Endodermal cell (in vitro differentiated cells): ENCODE measurements around the gene RRP8. TPM values are rescaled to one million over a fixed set of nuclear protein-coding genes. Genes with fewer than 3 reads are reported as not detected.
A peak's percentile ranks its signal among the peaks of the same experiment; 100 is the strongest.

ENCODE experiments used
- DNase-seq: peaks from one replicate; pipeline ENCODE4 v3.0.0-alpha.2; 2017
- H3K27ac ChIP-seq: 2 replicates; pipeline ENCODE4 v1.5.1; 2013; ENCODE audit warnings: mild to moderate bottlenecking, low read depth, low read length, moderate library complexity
- H3K27me3 ChIP-seq: 2 replicates; pipeline ENCODE4 v1.6.1; 2013; ENCODE audit warnings: mild to moderate bottlenecking, low read length, moderate library complexity; ENCODE audit not compliant: insufficient read depth, control insufficient read depth, poor library complexity, severe bottlenecking
- H3K36me3 ChIP-seq: 2 replicates; pipeline ENCODE4 v1.7.0; 2013; ENCODE audit warnings: mild to moderate bottlenecking, low read length, moderate library complexity; ENCODE audit not compliant: control insufficient read depth, insufficient read depth
- H3K4me1 ChIP-seq: one replicate; pipeline ENCODE4 v1.7.0; 2013; ENCODE audit warnings: low read length; ENCODE audit not compliant: control insufficient read depth, insufficient read depth
- H3K4me3 ChIP-seq: 2 replicates; pipeline ENCODE4 v1.5.1; 2013; ENCODE audit warnings: mild to moderate bottlenecking, low read length, moderate library complexity
- H3K9ac ChIP-seq: 2 replicates; pipeline ENCODE4 v1.6.1; 2013; ENCODE audit warnings: mild to moderate bottlenecking, low read length, moderate library complexity; ENCODE audit not compliant: poor library complexity, severe bottlenecking; ENCODE audit errors: extremely low read depth
- H3K9me3 ChIP-seq: 2 replicates; pipeline ENCODE4 v1.6.1; 2013; ENCODE audit warnings: mild to moderate bottlenecking, low read length, moderate library complexity; ENCODE audit not compliant: control insufficient read depth
- H3K27ac Mint-ChIP-seq: 2 replicates; pipeline ENCODE4 v1.8.0; 2020; ENCODE audit warnings: mixed read lengths
- H3K27me3 Mint-ChIP-seq: 2 replicates; pipeline ENCODE4 v1.8.0; 2021; ENCODE audit warnings: mild to moderate bottlenecking, mixed read lengths; ENCODE audit not compliant: insufficient read depth
- H3K36me3 Mint-ChIP-seq: 2 replicates; pipeline ENCODE4 v1.8.0; 2020; ENCODE audit warnings: low read depth, mixed read lengths
- H3K4me1 Mint-ChIP-seq: 2 replicates; pipeline ENCODE4 v1.8.0; 2020; ENCODE audit warnings: mixed read lengths
- H3K4me3 Mint-ChIP-seq: 2 replicates; pipeline ENCODE4 v1.8.0; 2020; ENCODE audit warnings: mild to moderate bottlenecking, moderate library complexity, mixed read lengths
- H3K9me3 Mint-ChIP-seq: 2 replicates; pipeline ENCODE4 v1.8.0; 2020; ENCODE audit warnings: mild to moderate bottlenecking, mixed read lengths
- WGBS, 2 experiments: methylation state at CpG; one replicate each; pipeline versions ENCODE4 v1.1.5 to v1.1.7; 2013; ENCODE audit warnings: missing lambda C conversion rate in 2 of 2, mixed read lengths in 1 of 2; ENCODE audit not compliant: insufficient coverage in 1 of 2, insufficient read length in 1 of 2; 5-methylcytosine and 5-hydroxymethylcytosine counted together
- total RNA-seq, 2 donors: library from RNA; stranded (reverse); fragmentation: NEBNext Ultra II Directional in 1 of 2; extraction: Animal tissue kit (Norgen Biotek cat#: 25700) in 1 of 2; gene quantifications; 2 replicates in 1 of 2; 3 replicates in 1 of 2; pipeline ENCODE4 v1.2.1, GENCODE V29; 2021
- TF ChIP-seq, protein P1 (sequence below): fragments of 200-600 bp; sonication (generic); conservative IDR thresholded peaks from 2 replicates; pipeline ENCODE4 v1.5.0; 2021; ENCODE audit warnings: antibody characterized with exemption, mild to moderate bottlenecking

RRP8 gene
- total RNA-seq, 2 donors from 2014 or later, result 11.0 to 12.8 TPM

DNA sequence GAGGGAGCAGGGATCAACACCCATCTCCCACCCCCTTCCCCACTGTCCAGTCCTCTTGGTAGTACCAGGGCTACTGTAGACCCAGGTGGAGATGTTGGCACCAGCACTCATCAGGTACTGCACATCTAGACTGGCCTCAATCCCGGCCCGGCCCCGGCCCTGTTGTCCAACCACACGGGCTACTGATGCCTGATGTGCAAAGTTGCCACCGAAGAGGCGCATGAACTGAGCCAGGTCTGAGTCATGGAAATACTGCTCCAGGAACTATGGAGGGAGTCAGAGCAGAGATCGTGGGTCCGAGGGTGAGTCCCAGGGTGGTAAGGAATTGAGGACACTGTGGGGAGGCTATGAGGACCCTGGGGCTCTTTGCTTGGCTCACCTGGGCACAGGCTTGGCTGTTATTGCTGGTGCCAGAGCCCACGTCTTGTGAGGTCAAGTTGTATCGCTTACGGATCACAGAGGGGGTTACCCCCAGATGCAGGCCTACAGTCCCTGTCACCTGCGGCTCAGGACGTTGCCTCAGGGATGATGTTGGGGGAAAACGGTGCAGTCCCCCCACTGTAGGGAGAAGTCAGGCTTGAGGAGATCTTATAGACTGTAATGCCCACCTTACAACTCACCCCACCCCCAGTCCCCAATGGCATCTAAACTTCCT is 13.3 kb upstream of the RRP8 start:
- H3K36me3 ChIP-seq, result peaks cover 19% of the 10 kb centered on the region
- Mint-ChIP-seq H3K4me1 (no peaks in the 10 kb centered on the region), H3K9me3 (no peaks in the 10 kb centered on the region), H3K4me3 (no peak overlapping the region), H3K27ac (peak overlapping the region; percentile 28), H3K27me3 (no peaks in the 10 kb centered on the region), H3K36me3 (peaks cover 23% of the 10 kb centered on the region)
- DNase-seq, result no peak
- no peaks in the 10 kb centered on the region for H3K9me3 ChIP-seq
- no peak overlapping the region for H3K9ac ChIP-seq
- 91 to 100% methylated on average over 9 to 14 of the region's 14 CpGs for WGBS, 2 experiments
- H3K27ac ChIP-seq, result no peak overlapping the region
- peaks cover 7% of the 10 kb centered on the region for H3K4me1 ChIP-seq
- TF ChIP-seq, protein P1, sequence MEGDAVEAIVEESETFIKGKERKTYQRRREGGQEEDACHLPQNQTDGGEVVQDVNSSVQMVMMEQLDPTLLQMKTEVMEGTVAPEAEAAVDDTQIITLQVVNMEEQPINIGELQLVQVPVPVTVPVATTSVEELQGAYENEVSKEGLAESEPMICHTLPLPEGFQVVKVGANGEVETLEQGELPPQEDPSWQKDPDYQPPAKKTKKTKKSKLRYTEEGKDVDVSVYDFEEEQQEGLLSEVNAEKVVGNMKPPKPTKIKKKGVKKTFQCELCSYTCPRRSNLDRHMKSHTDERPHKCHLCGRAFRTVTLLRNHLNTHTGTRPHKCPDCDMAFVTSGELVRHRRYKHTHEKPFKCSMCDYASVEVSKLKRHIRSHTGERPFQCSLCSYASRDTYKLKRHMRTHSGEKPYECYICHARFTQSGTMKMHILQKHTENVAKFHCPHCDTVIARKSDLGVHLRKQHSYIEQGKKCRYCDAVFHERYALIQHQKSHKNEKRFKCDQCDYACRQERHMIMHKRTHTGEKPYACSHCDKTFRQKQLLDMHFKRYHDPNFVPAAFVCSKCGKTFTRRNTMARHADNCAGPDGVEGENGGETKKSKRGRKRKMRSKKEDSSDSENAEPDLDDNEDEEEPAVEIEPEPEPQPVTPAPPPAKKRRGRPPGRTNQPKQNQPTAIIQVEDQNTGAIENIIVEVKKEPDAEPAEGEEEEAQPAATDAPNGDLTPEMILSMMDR, result no peak
- H3K27me3 ChIP-seq, result no peaks in the 10 kb centered on the region
- H3K4me3 ChIP-seq, result no peak overlapping the region

DNA sequence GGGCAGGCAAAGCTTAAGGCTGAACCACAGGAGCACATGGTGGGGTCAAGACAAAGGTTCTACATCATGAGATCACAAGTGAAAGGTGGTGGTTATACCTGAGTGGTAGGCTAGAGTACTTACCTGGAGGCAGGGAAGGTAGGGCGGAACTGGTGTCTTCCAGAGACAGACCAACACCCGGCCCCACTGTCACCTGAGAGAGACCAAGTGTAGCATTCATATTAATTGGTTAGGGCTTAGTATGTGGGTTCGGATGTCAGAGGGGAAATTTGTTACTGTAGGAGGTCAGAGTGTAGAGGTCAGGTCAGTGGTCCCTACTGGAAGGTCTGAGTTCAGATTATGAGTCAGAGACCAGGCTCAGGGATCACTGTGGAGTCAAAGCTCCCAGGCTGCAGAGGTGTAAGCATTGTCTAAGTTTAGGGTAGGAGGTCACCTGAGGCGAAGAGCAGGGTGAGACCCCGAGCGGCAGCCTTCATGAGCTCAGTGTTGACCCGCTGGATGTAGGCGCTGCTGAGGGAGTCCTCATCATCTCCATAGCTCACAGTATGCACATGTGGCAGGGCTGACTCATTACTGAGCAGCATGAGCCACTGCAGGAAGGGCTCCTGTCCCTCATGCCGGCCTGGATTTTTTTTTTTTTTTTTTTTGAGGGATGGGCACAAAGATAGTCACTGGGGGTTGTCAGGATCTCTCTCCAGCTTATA is 12.6 kb upstream of the RRP8 start:
- no peaks in the 10 kb centered on the region for H3K27me3 Mint-ChIP-seq
- H3K9me3 ChIP-seq, result no peaks in the 10 kb centered on the region
- no peaks in the 10 kb centered on the region for H3K9me3 Mint-ChIP-seq
- peaks cover 5% of the 10 kb centered on the region for H3K4me1 Mint-ChIP-seq
- H3K27me3 ChIP-seq, result no peaks in the 10 kb centered on the region
- H3K36me3 ChIP-seq, result peaks cover 23% of the 10 kb centered on the region
- no peak overlapping the region for H3K9ac ChIP-seq
- TF ChIP-seq, protein P1, result no peak
- 89 to 98% methylated on average over 5 to 9 of the region's 9 CpGs for WGBS, 2 experiments
- H3K4me1 ChIP-seq, result peaks cover 2% of the 10 kb centered on the region
- DNase-seq, result no peak
- H3K27ac ChIP-seq, result no peak overlapping the region
- no peak overlapping the region for H3K4me3 ChIP-seq
- H3K4me3 Mint-ChIP-seq, result no peak overlapping the region
- no peak overlapping the region for H3K27ac Mint-ChIP-seq
- peaks cover 27% of the 10 kb centered on the region for H3K36me3 Mint-ChIP-seq

DNA sequence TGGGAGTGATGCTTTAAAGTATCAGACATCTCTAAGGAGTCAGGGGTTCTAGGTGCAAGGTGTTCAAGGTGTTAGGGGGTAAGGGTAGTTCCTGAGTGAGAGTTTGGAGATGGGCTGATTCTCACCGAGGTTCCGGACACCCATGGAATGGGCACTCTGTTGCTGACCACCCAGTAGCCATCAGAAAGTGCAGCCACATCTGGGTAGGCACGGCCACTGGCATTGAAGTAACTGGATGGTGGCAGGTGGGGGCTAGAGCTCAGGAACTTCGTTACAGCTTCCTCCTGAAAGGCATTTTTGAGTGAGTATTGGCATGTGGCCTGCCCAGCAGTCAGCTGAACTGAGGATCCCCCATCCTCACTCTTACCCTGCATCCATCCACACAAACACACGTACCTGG is 11.6 kb upstream of the RRP8 start:
- TF ChIP-seq, protein P1, result no peak
- peaks cover 33% of the 10 kb centered on the region for H3K36me3 ChIP-seq
- no peak overlapping the region for H3K27ac Mint-ChIP-seq
- no peaks in the 10 kb centered on the region for H3K9me3 Mint-ChIP-seq
- H3K9ac ChIP-seq, result no peak overlapping the region
- no peaks in the 10 kb centered on the region for H3K27me3 ChIP-seq
- DNase-seq, result no peak
- no peaks in the 10 kb centered on the region for H3K9me3 ChIP-seq
- H3K27me3 Mint-ChIP-seq, result no peaks in the 10 kb centered on the region
- H3K27ac ChIP-seq, result no peak overlapping the region
- H3K4me3 Mint-ChIP-seq, result no peak overlapping the region
- WGBS, 2 experiments, result 92 to 93% methylated on average over 3 to 5 of the region's 5 CpGs
- no peak overlapping the region for H3K4me3 ChIP-seq
- no peaks in the 10 kb centered on the region for H3K4me1 ChIP-seq
- peaks cover 6% of the 10 kb centered on the region for H3K4me1 Mint-ChIP-seq
- peaks cover 37% of the 10 kb centered on the region for H3K36me3 Mint-ChIP-seq
